Progenitor cell of endocrine pancreas (in vitro differentiated cells): ENCODE data around the gene MIA3. TPM values are rescaled to one million over a fixed set of nuclear protein-coding genes. Genes with fewer than 3 reads are reported as not detected.

ENCODE experiments used
- DNase-seq: peaks from one replicate; pipeline ENCODE4 v3.0.0; 2021; ENCODE audit warnings: low spot score; ENCODE audit not compliant: unreplicated experiment
- H3K27ac Mint-ChIP-seq: 2 replicates; pipeline ENCODE4 v1.8.0; 2021; ENCODE audit warnings: mild to moderate bottlenecking, moderate library complexity, mixed read lengths
- H3K27me3 Mint-ChIP-seq: 2 replicates; pipeline ENCODE4 v1.8.0; 2021; ENCODE audit warnings: mixed read lengths
- H3K36me3 Mint-ChIP-seq: 2 replicates; pipeline ENCODE4 v1.8.0; 2022; ENCODE audit warnings: mixed read lengths; ENCODE audit not compliant: insufficient read depth
- H3K4me1 Mint-ChIP-seq: 2 replicates; pipeline ENCODE4 v1.8.0; 2021; ENCODE audit warnings: low read depth, mixed read lengths
- H3K4me3 Mint-ChIP-seq: 2 replicates; pipeline ENCODE4 v1.8.0; 2021; ENCODE audit warnings: low read depth, mild to moderate bottlenecking, moderate library complexity, mixed read lengths
- H3K9me3 Mint-ChIP-seq: 2 replicates; pipeline ENCODE4 v1.8.0; 2021; ENCODE audit warnings: low read depth, mixed read lengths
- total RNA-seq: library from RNA; stranded (reverse); gene quantifications from 2 replicates; pipeline ENCODE4 v1.2.1, GENCODE V29; 2021
- TF ChIP-seq, protein P1 (sequence below): fragments of 200-600 bp; sonication (generic); IDR thresholded peaks from one replicate; pipeline ENCODE4 v1.5.0; 2021; ENCODE audit warnings: antibody characterized with exemption, mild to moderate bottlenecking; ENCODE audit not compliant: unreplicated experiment

MIA3 gene
- total RNA-seq, 1 donor from 2014 or later: 67.1 TPM

DNA sequence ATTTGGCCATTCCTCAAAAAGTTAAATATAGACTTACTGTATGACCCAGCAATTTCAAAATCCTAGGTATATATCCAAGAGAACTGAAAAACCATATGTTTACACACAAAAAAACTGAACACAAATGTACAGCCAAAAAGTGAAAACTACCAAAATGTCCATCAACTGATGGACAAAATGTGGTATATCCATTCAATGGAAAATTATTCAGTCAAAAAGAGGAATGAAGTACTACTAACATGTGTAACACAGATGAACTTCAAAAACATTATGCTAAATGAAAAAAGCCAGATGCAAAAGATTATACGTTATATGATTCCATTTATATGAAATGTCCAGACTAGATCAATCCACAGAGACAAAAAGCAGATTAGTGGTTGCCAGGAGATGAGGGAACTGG lies 86.4 kb downstream of the MIA3 start:
- no peak overlapping the region for H3K4me3 Mint-ChIP-seq
- no peak overlapping the region for H3K27ac Mint-ChIP-seq
- H3K4me1 Mint-ChIP-seq: peaks cover 10% of the 10 kb centered on the region
- no peak for DNase-seq
- TF ChIP-seq, protein P1, sequence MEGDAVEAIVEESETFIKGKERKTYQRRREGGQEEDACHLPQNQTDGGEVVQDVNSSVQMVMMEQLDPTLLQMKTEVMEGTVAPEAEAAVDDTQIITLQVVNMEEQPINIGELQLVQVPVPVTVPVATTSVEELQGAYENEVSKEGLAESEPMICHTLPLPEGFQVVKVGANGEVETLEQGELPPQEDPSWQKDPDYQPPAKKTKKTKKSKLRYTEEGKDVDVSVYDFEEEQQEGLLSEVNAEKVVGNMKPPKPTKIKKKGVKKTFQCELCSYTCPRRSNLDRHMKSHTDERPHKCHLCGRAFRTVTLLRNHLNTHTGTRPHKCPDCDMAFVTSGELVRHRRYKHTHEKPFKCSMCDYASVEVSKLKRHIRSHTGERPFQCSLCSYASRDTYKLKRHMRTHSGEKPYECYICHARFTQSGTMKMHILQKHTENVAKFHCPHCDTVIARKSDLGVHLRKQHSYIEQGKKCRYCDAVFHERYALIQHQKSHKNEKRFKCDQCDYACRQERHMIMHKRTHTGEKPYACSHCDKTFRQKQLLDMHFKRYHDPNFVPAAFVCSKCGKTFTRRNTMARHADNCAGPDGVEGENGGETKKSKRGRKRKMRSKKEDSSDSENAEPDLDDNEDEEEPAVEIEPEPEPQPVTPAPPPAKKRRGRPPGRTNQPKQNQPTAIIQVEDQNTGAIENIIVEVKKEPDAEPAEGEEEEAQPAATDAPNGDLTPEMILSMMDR: no peak
- peaks cover 18% of the 10 kb centered on the region for H3K9me3 Mint-ChIP-seq
- H3K36me3 Mint-ChIP-seq: peaks cover 33% of the 10 kb centered on the region
- H3K27me3 Mint-ChIP-seq: no peaks in the 10 kb centered on the region

DNA sequence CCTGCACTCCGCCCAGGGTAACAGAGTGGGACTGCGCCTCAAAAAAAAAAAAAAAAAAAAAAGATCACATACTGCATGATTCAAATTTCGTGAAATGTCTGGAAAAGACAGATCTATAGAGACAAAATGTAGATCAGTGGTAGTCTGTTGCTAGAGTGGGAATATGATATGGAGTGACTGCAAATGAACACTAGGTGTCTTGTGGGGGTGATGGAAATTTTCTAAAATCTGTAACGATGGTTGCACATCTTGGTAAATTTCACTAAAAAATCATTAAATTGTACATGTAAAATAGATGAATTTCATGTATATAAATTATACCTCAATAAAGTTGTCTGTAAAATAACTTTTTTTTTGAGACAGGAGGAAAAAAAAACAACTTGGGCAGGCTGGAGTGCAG lies 88.9 kb downstream of the MIA3 start:
- TF ChIP-seq, protein P1: peak; percentile 11
- Mint-ChIP-seq H3K27ac (no peak overlapping the region), H3K4me3 (no peak overlapping the region), H3K4me1 (peaks cover 18% of the 10 kb centered on the region), H3K36me3 (peaks cover 27% of the 10 kb centered on the region), H3K27me3 (no peaks in the 10 kb centered on the region), H3K9me3 (peaks cover 18% of the 10 kb centered on the region)
- no peak for DNase-seq

DNA sequence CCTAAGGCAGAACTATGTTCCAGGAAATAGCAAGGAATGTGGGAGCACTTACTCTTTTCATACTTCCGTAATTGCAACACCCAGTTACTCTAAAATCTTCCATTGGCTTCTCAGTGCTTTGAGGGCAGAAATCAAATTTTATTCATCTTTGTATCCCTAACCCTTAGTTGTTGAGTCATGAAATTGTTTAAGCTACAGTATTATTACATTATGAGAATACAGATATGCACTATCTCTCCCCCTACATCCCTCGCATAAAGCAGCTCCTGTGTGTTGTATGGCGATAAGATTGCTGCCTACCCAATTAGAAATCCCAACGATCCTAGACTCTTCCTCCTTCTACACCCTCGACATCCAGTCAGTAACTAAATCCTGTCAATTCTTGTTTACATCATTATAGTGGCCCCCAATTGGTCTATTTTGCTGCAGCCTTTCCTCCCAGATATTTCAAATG lies 91.8 kb downstream of the MIA3 start:
- peak overlapping the region; percentile 99 for H3K4me3 Mint-ChIP-seq

DNA sequence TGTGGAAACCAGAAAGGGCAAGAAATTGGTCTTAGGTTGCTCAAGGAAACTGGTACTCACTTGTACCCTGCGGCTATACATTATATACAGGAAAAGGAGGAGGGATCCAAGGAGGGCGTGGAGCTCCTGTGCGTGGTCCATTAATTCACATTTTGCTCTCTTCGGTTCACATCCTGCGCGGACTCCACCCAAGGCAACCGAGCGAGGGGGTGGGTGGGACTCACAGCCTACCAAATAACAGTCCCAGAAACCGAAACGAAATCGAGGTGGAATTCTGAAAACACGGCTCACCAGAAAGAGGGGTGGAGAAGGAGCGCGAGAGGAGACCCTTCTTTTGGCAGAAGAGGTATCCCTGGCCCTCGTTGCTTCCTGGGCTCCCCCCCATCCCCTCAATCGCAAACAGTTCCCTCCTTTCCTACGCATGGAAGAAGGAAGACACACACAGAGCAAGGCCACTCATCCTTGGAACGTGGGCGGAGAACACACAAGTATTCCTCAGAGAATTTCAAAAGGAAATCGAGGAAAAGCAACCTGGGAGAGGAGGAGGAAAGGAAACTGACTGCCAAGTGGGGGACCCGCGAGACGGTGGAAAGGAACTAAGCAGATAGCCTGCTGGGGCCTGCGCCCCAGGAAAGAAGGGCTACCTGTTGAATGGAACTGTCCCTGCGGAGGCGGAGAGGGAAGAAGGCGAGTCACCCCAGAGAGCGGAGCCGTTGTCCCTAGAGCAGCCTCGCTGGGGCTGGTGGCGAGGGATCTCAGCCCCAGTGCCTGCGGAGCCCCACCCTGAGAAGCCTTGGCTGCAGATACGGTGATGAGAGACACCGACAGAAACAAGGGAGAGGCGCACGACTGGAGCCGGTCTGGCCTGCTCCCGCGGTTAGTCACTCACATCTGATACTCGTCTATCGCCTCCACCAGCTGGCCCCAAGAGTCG lies 93.7 kb downstream of the MIA3 start:
- peak overlapping the region; percentile 67 for H3K27ac Mint-ChIP-seq
- H3K9me3 Mint-ChIP-seq: no peaks in the 10 kb centered on the region
- no peaks in the 10 kb centered on the region for H3K27me3 Mint-ChIP-seq
- peak; percentile 27 for DNase-seq
- TF ChIP-seq, protein P1: no peak
- H3K36me3 Mint-ChIP-seq: peaks cover 6% of the 10 kb centered on the region
- H3K4me1 Mint-ChIP-seq: peaks cover 10% of the 10 kb centered on the region
- peak overlapping the region; percentile 99 for H3K4me3 Mint-ChIP-seq

More for the DNA sequence above, 91.8 kb downstream of the MIA3 start:
- peaks cover 10% of the 10 kb centered on the region for H3K9me3 Mint-ChIP-seq
- H3K4me1 Mint-ChIP-seq: peaks cover 10% of the 10 kb centered on the region
- no peak for DNase-seq
- H3K27ac Mint-ChIP-seq: no peak overlapping the region
- TF ChIP-seq, protein P1: no peak
- H3K36me3 Mint-ChIP-seq: peaks cover 17% of the 10 kb centered on the region
- no peaks in the 10 kb centered on the region for H3K27me3 Mint-ChIP-seq

DNA sequence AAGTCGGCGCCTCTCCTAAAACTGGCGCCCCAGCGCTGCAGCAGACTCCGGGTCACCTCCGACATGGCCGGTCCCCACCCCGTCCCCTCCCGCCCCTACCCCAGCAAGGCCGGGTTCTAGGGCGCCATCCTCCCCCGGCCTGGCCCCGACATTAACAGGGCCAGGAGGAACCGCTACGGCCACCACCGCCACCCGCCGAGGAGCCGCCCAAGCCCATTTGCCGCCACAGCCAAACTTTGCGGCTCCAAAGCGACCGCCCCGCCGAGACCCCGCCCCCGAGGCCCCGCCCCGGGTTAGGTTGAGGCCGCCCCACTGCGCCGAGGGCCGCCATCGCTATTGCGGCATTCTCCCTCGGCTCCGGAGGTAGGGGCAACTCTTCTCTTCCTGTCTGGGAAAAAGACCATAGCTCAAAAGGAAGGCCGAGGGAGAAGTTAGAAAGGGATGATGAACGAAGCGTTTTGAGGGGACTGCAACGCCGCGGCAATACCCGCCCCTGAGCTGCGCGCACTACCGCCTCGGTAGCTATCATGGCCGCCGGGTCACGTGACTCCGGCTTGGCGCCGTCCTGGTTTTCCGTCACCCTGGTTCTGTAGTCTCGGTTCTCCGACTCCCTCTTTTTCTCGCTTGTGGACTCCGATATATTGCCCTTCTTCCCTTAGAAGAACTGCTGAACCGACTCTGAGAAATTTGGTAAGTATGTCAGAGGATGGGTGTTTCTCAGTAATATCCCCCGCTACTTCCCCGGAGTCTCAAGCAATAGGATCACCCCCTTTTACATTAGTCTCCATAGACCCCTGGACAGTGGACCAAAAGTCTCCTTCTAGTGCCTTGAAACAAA lies 94.6 kb downstream of the MIA3 start, which contains the start of the genes AIDA and BROX:
Gene AIDA, minus strand, starts transcription at position 239 of the 838 bp plus-strand sequence. Its CDS starts 174 bp downstream, at position 65.
Gene BROX, plus strand, starts transcription at position 312 of the 838 bp plus-strand sequence. CDS start 3,136 bp downstream, outside the sequence.
- Mint-ChIP-seq H3K27ac (peak within 1 kb of the TSS; percentile 100), H3K36me3 (peaks cover 3% of the 10 kb centered on the region), H3K4me3 (peak within 1 kb of the TSS; percentile 99), H3K27me3 (no peaks in the 10 kb centered on the region), H3K9me3 (no peaks in the 10 kb centered on the region), H3K4me1 (peaks cover 10% of the 10 kb centered on the region)
- DNase-seq: peak; percentile 91
- TF ChIP-seq, protein P1: no peak
